ENCODE results near the gene KIF1A. TPM values are rescaled to one million over a fixed set of nuclear protein-coding genes. Genes with fewer than 3 reads are reported as not detected.
A peak's percentile ranks its signal among the peaks of the same experiment; 100 is the strongest.

KIF1A gene
- total RNA-seq, 1 donor = not detected

DNA sequence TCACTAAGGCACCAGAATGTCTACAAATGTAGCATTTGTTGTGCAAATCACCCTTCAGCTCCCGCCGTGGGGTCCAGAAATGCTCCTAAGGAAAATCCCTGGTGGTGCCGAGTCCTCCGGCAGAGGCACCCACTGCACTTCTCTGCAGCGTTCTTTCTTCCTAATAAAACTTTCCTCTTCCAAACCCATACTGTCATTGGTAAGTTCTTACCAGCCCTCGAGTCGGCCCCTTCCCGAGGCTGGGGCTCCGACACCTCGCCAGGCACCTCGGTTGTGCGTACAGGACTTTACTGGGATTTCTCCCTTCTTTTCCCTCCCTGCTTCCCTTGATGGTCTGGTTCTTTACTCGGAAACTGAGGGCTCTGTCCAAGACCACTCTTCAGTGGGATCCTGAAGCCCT is 38.3 kb upstream of the KIF1A start:
- Histone ChIP-seq H3K4me1 (ENCODE audit: insufficient read depth, low read length) (no peaks in the 10 kb centered on the region), H3K4me2 (ENCODE audit: insufficient read depth, low read length) (no peak overlapping the region), H2AFZ (ENCODE audit: low read length) (no peak overlapping the region), H3K27ac (ENCODE audit: low read depth, low read length) (no peak overlapping the region), H3K4me3 (ENCODE audit: insufficient read depth, low read length) (no peak overlapping the region), H3K36me3 (ENCODE audit: insufficient read depth, low read length) (no peaks in the 10 kb centered on the region), H3K27me3 (ENCODE audit: insufficient read depth, low read length) (peaks cover 12% of the 10 kb centered on the region), H3K79me2 (ENCODE audit: insufficient read depth, low read length) (no peaks in the 10 kb centered on the region), H3K9me3 (ENCODE audit: low read depth, low read length) (no peaks in the 10 kb centered on the region), H4K20me1 (ENCODE audit: insufficient read depth, low read length) (no peaks in the 10 kb centered on the region)
- no peak for DNase-seq (ENCODE audit: insufficient read length, low spot score, missing footprints)
- TF ChIP-seq, protein P1, sequence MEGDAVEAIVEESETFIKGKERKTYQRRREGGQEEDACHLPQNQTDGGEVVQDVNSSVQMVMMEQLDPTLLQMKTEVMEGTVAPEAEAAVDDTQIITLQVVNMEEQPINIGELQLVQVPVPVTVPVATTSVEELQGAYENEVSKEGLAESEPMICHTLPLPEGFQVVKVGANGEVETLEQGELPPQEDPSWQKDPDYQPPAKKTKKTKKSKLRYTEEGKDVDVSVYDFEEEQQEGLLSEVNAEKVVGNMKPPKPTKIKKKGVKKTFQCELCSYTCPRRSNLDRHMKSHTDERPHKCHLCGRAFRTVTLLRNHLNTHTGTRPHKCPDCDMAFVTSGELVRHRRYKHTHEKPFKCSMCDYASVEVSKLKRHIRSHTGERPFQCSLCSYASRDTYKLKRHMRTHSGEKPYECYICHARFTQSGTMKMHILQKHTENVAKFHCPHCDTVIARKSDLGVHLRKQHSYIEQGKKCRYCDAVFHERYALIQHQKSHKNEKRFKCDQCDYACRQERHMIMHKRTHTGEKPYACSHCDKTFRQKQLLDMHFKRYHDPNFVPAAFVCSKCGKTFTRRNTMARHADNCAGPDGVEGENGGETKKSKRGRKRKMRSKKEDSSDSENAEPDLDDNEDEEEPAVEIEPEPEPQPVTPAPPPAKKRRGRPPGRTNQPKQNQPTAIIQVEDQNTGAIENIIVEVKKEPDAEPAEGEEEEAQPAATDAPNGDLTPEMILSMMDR (IDR thresholded peaks at IDR 0.05; ENCODE audit: extremely low read depth, low read depth, low read length) = no peak

DNA sequence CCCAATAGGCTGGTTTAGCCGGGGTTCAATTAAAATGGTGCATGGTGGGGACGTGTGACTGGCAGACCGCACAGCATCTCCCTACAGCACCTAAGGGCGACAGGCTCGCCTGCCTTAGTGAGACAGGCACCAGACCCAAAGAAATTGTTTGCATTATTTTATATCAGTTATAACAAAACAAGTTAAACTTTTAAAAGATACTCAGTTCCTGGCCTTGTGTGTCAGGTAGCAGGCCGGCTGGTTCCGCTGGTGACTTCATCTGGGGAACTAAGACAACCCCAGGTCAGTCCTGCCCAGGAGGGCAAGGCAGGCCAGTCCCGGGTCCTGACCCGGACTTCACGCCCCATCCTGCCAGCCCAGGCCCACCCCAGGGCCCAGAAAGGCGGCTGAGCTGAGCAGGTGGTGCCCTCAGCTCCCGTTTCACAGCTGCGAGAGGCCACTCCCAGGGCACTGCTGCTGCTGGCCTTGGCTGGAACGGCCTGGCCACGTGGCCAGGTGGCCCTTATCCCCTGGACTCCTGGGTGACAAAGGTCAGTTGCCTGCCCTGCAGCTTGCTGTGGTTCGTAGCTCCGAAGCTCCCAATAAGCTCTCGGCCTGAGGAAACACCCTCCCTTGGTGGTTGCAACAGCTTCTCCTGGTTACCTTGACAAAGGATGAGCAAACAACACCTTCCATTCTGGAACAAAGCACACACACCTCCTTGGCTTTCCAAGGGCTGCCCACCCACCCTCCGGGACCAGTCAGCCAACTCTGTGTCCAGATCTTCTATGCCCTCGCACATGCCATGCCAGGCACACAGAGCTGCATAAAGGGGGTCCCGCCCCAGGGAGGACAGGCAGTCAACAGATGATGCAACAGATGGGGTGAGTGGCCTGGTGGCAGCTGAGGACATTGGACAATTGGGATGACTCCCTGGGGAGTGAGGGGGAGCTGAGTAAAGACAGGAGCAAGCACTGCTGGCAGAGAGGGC is 37.3 kb upstream of the KIF1A start:
- no peak for DNase-seq (ENCODE audit: insufficient read length, low spot score, missing footprints)
- Histone ChIP-seq H4K20me1 (ENCODE audit: insufficient read depth, low read length) (no peaks in the 10 kb centered on the region), H3K27me3 (ENCODE audit: insufficient read depth, low read length) (peaks cover 8% of the 10 kb centered on the region), H3K4me1 (ENCODE audit: insufficient read depth, low read length) (no peaks in the 10 kb centered on the region), H3K9me3 (ENCODE audit: low read depth, low read length) (no peaks in the 10 kb centered on the region), H3K27ac (ENCODE audit: low read depth, low read length) (no peak overlapping the region), H3K79me2 (ENCODE audit: insufficient read depth, low read length) (no peaks in the 10 kb centered on the region), H3K4me2 (ENCODE audit: insufficient read depth, low read length) (no peak overlapping the region), H2AFZ (ENCODE audit: low read length) (no peak overlapping the region), H3K36me3 (ENCODE audit: insufficient read depth, low read length) (no peaks in the 10 kb centered on the region), H3K4me3 (ENCODE audit: insufficient read depth, low read length) (no peak overlapping the region)
- TF ChIP-seq, protein P1 (IDR thresholded peaks at IDR 0.05; ENCODE audit: extremely low read depth, low read depth, low read length) = no peak

DNA sequence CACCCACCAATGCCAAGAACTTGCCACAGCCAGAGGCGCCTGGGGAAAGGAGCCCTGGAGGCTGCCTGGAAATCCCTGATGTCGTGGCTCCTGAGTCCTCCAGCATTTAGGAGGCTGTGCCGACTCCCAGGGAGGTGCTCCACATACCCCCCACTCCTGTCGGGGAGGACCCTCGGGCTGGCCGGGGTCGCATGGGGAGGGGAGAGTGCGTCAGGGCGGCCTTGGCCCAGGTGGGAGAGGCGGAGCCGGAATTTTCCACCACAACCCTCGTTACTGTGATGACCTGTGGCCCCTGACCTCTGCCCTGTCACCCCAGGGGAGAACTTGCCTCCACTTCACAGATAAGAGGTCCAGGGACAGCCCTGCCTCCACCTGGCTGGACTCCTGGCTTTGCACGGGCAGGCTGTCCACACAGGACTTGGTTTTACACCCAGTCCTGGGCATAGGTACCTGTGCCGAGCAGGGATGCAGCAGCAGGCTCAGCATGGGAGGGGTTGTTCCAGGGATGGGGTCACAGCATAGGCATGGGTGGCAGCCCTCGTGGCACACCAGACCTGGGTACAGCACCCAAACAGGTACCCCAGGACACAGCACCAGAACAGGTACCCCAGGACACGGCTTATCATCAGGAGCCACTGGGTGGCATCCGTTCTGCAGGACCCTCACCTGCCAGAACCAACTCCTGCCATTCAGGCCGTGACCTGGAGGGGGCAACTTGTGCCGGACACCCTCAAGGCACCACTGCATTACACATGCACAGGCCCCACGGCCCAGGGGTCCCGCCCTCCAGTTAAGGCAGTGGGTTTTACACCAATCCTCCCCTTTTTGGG is 36.3 kb upstream of the KIF1A start:
- H3K9me3 ChIP-seq (ENCODE audit: low read depth, low read length) = no peaks in the 10 kb centered on the region
- H3K36me3 ChIP-seq (ENCODE audit: insufficient read depth, low read length) = no peaks in the 10 kb centered on the region
- H4K20me1 ChIP-seq (ENCODE audit: insufficient read depth, low read length) = no peaks in the 10 kb centered on the region
- H3K4me1 ChIP-seq (ENCODE audit: insufficient read depth, low read length) = no peaks in the 10 kb centered on the region
- TF ChIP-seq, protein P1 (IDR thresholded peaks at IDR 0.05; ENCODE audit: extremely low read depth, low read depth, low read length) = peak; percentile 12
- H3K27me3 ChIP-seq (ENCODE audit: insufficient read depth, low read length) = peaks cover 10% of the 10 kb centered on the region
- no peaks in the 10 kb centered on the region for H3K79me2 ChIP-seq (ENCODE audit: insufficient read depth, low read length)
- peak; percentile 92 for DNase-seq (ENCODE audit: insufficient read length, low spot score, missing footprints)
- no peak overlapping the region for H3K4me2 ChIP-seq (ENCODE audit: insufficient read depth, low read length)
- H3K4me3 ChIP-seq (ENCODE audit: insufficient read depth, low read length) = no peak overlapping the region
- no peak overlapping the region for H2AFZ ChIP-seq (ENCODE audit: low read length)
- H3K27ac ChIP-seq (ENCODE audit: low read depth, low read length) = no peak overlapping the region

DNA sequence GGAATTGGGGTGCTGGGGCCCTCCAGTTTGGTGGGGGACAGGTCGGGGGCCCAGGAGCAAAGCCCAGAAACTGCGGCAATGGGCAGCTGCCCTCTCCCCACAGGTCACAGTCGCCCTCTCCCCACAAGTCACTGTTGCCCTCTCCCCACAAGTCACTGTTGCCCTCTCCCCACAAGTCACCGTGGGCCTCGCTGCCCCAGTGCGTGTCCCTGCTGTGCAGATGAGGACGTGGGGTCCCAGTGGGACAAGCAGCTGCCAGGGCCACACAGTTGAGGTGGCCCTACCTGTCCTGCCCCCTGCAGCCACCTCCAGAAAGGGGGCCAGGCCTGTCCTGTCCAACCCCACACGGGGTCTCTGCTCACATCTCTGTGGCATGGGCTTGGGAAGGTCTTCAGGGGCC is 35.7 kb upstream of the KIF1A start:
- no peak overlapping the region for H3K27ac ChIP-seq (ENCODE audit: low read depth, low read length)
- H3K4me1 ChIP-seq (ENCODE audit: insufficient read depth, low read length) = no peaks in the 10 kb centered on the region
- H3K4me3 ChIP-seq (ENCODE audit: insufficient read depth, low read length) = no peak overlapping the region
- H4K20me1 ChIP-seq (ENCODE audit: insufficient read depth, low read length) = peaks cover 2% of the 10 kb centered on the region
- no peak for DNase-seq (ENCODE audit: insufficient read length, low spot score, missing footprints)
- no peaks in the 10 kb centered on the region for H3K36me3 ChIP-seq (ENCODE audit: insufficient read depth, low read length)
- no peaks in the 10 kb centered on the region for H3K9me3 ChIP-seq (ENCODE audit: low read depth, low read length)
- no peak overlapping the region for H2AFZ ChIP-seq (ENCODE audit: low read length)
- no peak overlapping the region for H3K4me2 ChIP-seq (ENCODE audit: insufficient read depth, low read length)
- peaks cover 5% of the 10 kb centered on the region for H3K27me3 ChIP-seq (ENCODE audit: insufficient read depth, low read length)
- TF ChIP-seq, protein P1 (IDR thresholded peaks at IDR 0.05; ENCODE audit: extremely low read depth, low read depth, low read length) = no peak
- no peaks in the 10 kb centered on the region for H3K79me2 ChIP-seq (ENCODE audit: insufficient read depth, low read length)

Data from osteoblast (primary cell).